Keratinocyte (primary cell): Measurements from ENCODE around the gene SEC61A1. TPM values are rescaled to one million over a fixed set of nuclear protein-coding genes. Genes with fewer than 3 reads are reported as not detected.

Experiments used
- DNase-seq: peaks from one replicate; pipeline ENCODE4 v3.0.0-alpha.2; 2011; ENCODE audit warnings: low read depth, missing footprints, low spot score
- FAIRE-seq: peaks from 2 replicates; lab custom pipeline; 2011; peaks lifted over from hg19 to GRCh38; lab: Jason Lieb, UNC
- H2AFZ ChIP-seq: 2 replicates; pipeline ENCODE4 v1.6.0; 2012; ENCODE audit warnings: low read length, control low read depth, inconsistent platforms; ENCODE audit not compliant: control insufficient read depth
- H3K27ac ChIP-seq: 2 replicates; pipeline ENCODE4 v1.5.1; 2011; ENCODE audit warnings: low read length; ENCODE audit not compliant: control insufficient read depth, insufficient read depth
- H3K27me3 ChIP-seq: 3 replicates; pipeline ENCODE4 v1.6.0; 2011; ENCODE audit warnings: low read length; ENCODE audit not compliant: control insufficient read depth, insufficient read depth; ENCODE audit errors: extremely low read depth
- H3K36me3 ChIP-seq, 2 experiments: 2 replicates in 1 of 2; 3 replicates in 1 of 2; pipeline ENCODE4 v1.5.1; 2011; ENCODE audit warnings: low read length in 2 of 2, mild to moderate bottlenecking in 1 of 2; ENCODE audit not compliant: control insufficient read depth in 2 of 2, insufficient read depth in 2 of 2; ENCODE audit errors: extremely low read depth in 1 of 2
- H3K4me1 ChIP-seq: 3 replicates; pipeline ENCODE4 v1.5.1; 2011; ENCODE audit warnings: low read length; ENCODE audit not compliant: control insufficient read depth, insufficient read depth; ENCODE audit errors: extremely low read depth
- H3K4me2 ChIP-seq: 3 replicates; pipeline ENCODE4 v1.6.0; 2011; ENCODE audit warnings: low read depth, low read length; ENCODE audit not compliant: control insufficient read depth, insufficient read depth; ENCODE audit errors: extremely low read depth
- H3K4me3 ChIP-seq, 3 experiments: fragments of 200-600 bp in 1 of 3; sonication (generic) in 1 of 3; 2 replicates in 2 of 3; 3 replicates in 1 of 3; pipeline ENCODE4 v1.5.1; 2011 to 2016; ENCODE audit warnings: low read length in 3 of 3, mild to moderate bottlenecking in 3 of 3, control low read depth in 2 of 3, inconsistent platforms in 1 of 3, low read depth in 1 of 3, mixed read lengths in 1 of 3, mixed run types in 1 of 3, moderate library complexity in 1 of 3; ENCODE audit not compliant: control insufficient read depth in 2 of 3, insufficient read depth in 2 of 3; ENCODE audit errors: extremely low read depth in 1 of 3
- H3K79me2 ChIP-seq: 2 replicates; pipeline ENCODE4 v1.6.0; 2012; ENCODE audit warnings: low read length; ENCODE audit not compliant: control insufficient read depth, insufficient read depth
- H3K9ac ChIP-seq: 3 replicates; pipeline ENCODE4 v1.6.0; 2011; ENCODE audit warnings: low read length; ENCODE audit not compliant: control insufficient read depth, insufficient read depth; ENCODE audit errors: extremely low read depth
- H3K9me1 ChIP-seq: 3 replicates; pipeline ENCODE4 v1.6.0; 2011; ENCODE audit warnings: low read length; ENCODE audit not compliant: control insufficient read depth, insufficient read depth; ENCODE audit errors: extremely low read depth
- H3K9me3 ChIP-seq: 2 replicates; pipeline ENCODE4 v1.5.1; 2012; ENCODE audit warnings: low read depth, low read length; ENCODE audit not compliant: control insufficient read depth
- H4K20me1 ChIP-seq: 3 replicates; pipeline ENCODE4 v1.6.0; 2011; ENCODE audit warnings: low read length; ENCODE audit not compliant: control insufficient read depth, insufficient read depth; ENCODE audit errors: extremely low read depth
- EZH2 ChIP-seq: IDR thresholded peaks from one replicate; pipeline ENCODE4 v1.6.1; 2012; ENCODE audit warnings: inconsistent platforms, mild to moderate bottlenecking, low read length, moderate library complexity
- dilution Hi-C: fragments of 300-500 bp; cut with MboI; formaldehyde crosslinking; loops from one replicate; pipeline ENCODE4 v1.7.0; 2020; ENCODE audit warnings: low sequenced_read_pairs; ENCODE audit not compliant: extremely low pct_ligation_motif_present
- polyA plus RNA-seq, 5 experiments: library from polyadenylated mRNA; depleted of rRNA in 3 of 5; stranded (reverse) in 3 of 5; stranded (forward) in 1 of 5; unstranded in 1 of 5; fragments of >200 nt; gene quantifications; 1 replicate in 1 of 5; 2 replicates in 3 of 5; 3 replicates in 1 of 5; pipeline versions ENCODE4 v1.2.1 to v1.2.3, GENCODE V29; 2011 to 2012; ENCODE audit warnings: missing spikeins in 2 of 5, low read depth in 1 of 5, low replicate concordance in 1 of 5
- TF ChIP-seq, protein P1 (sequence below), 3 experiments: IDR thresholded peaks in 1 of 3; conservative IDR thresholded peaks in 1 of 3; optimal IDR thresholded peaks in 1 of 3; 2 replicates in 2 of 3; 3 replicates in 1 of 3; pipeline versions ENCODE3 to v1.5.1; 2011; ENCODE audit warnings: low read length in 3 of 3, mild to moderate bottlenecking in 3 of 3, moderate library complexity in 2 of 3, control low read depth in 1 of 3, inconsistent platforms in 1 of 3; ENCODE audit not compliant: insufficient read depth in 2 of 3; ENCODE audit errors: extremely low read depth in 1 of 3

The SEC61A1 gene
- polyA plus RNA-seq, 1 donor (not counting 4 experiments of a cell fraction or from before 2014, with no cell fraction given): 306 TPM

DNA sequence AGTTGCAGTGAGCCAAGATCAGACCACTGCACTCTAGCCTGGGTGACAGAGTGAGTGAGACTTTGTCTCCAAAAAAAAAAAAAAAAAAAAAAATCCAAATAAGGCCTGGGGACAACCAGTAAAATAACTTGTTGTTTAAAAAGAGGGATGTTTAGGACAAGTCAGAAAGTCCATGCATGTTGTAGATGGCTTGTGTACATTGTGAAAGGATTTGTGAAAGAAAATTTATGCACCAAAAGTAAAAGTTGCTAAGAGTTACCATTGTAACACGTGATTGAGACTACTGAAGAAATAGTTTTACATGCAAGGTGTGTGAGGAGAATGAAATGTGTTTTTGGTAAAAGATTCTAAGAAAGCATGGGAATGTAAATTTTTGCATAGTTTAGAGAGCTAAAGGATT, 35.7 kb upstream of the SEC61A1 start:
- peaks cover under 1% of the 10 kb centered on the region for H3K4me1 ChIP-seq
- H3K36me3 ChIP-seq: no peaks in the 10 kb centered on the region
- no peak overlapping the region for H3K9ac ChIP-seq
- dilution Hi-C loops: no loop called here
- no peak overlapping the region for H3K27ac ChIP-seq
- no peaks in the 10 kb centered on the region for H3K79me2 ChIP-seq
- no peak overlapping the region for H3K4me2 ChIP-seq
- H3K9me1 ChIP-seq: no peaks in the 10 kb centered on the region
- no peak overlapping the region for H2AFZ ChIP-seq
- no peaks in the 10 kb centered on the region for H3K9me3 ChIP-seq
- TF ChIP-seq EZH2: no peak
- TF ChIP-seq, protein P1, sequence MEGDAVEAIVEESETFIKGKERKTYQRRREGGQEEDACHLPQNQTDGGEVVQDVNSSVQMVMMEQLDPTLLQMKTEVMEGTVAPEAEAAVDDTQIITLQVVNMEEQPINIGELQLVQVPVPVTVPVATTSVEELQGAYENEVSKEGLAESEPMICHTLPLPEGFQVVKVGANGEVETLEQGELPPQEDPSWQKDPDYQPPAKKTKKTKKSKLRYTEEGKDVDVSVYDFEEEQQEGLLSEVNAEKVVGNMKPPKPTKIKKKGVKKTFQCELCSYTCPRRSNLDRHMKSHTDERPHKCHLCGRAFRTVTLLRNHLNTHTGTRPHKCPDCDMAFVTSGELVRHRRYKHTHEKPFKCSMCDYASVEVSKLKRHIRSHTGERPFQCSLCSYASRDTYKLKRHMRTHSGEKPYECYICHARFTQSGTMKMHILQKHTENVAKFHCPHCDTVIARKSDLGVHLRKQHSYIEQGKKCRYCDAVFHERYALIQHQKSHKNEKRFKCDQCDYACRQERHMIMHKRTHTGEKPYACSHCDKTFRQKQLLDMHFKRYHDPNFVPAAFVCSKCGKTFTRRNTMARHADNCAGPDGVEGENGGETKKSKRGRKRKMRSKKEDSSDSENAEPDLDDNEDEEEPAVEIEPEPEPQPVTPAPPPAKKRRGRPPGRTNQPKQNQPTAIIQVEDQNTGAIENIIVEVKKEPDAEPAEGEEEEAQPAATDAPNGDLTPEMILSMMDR (optimal IDR thresholded peaks at IDR 0.05 in 1 of 3, IDR thresholded peaks at IDR 0.05 in 1 of 3, conservative IDR thresholded peaks at IDR 0.05 in 1 of 3; ENCODE audit: extremely low read depth in 1 of 3, insufficient read depth in 2 of 3, low read length in 3 of 3): no peak
- DNase-seq (no peak), FAIRE-seq (no peak)
- H3K4me3 ChIP-seq: no peak overlapping the region
- no peaks in the 10 kb centered on the region for H3K27me3 ChIP-seq
- H4K20me1 ChIP-seq: no peaks in the 10 kb centered on the region

DNA sequence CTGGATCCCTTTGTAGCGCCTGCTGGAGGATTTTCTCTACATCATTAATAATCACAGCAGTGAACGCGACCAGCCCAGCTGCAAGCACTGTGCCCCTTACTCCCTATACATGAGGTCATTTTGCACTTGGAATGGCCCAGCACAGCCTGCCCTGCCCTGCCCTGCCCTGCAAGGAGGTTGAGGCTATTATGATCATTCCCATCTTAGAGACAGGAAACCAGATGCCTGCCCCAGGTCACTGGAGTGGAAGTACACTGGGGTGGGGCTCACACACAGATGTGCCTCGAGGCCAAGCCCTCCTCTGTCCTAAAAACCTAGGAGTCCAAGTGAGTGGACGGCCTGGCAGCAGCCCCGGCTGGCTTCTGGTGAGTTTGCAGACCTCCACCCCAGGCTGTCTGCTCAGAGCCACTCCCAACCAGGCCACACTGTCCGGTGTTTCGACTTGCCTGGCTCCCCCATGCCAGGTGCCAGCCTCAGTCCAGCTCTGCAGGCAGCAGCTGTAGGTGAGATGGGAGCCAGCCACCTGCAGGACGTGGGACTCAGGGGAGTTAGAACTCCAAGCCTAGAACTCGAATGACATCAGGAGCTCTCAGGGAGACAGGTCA, 30.4 kb upstream of the SEC61A1 start:
- FAIRE-seq: no peak
- Histone ChIP-seq H3K27me3 (peaks cover 7% of the 10 kb centered on the region), H3K27ac (no peak overlapping the region)

More for the DNA sequence above, 30.4 kb upstream of the SEC61A1 start:
- no peak overlapping the region for H3K9ac ChIP-seq
- no peaks in the 10 kb centered on the region for H3K9me1 ChIP-seq
- no peak for TF ChIP-seq EZH2
- TF ChIP-seq, protein P1 (optimal IDR thresholded peaks at IDR 0.05 in 1 of 3, IDR thresholded peaks at IDR 0.05 in 1 of 3, conservative IDR thresholded peaks at IDR 0.05 in 1 of 3; ENCODE audit: extremely low read depth in 1 of 3, insufficient read depth in 2 of 3, low read length in 3 of 3): no peak
- DNase-seq: no peak
- no peaks in the 10 kb centered on the region for H4K20me1 ChIP-seq
- H3K4me3 ChIP-seq: no peak overlapping the region
- H3K79me2 ChIP-seq: no peaks in the 10 kb centered on the region
- H3K4me2 ChIP-seq: no peak overlapping the region
- no peak overlapping the region for H2AFZ ChIP-seq
- dilution Hi-C loops: no loop called here
- H3K36me3 ChIP-seq: no peaks in the 10 kb centered on the region
- H3K9me3 ChIP-seq: no peaks in the 10 kb centered on the region
- no peaks in the 10 kb centered on the region for H3K4me1 ChIP-seq
